HTERT RPE-1 (cell line): ENCODE measurements around the gene NLRC5.

Experiments used
- in situ Hi-C: fragments of 300-500 bp; cut with MboI; formaldehyde crosslinking; loops from 4 replicates; pipeline ENCODE4 v1.14.3; 2020; ENCODE audit warnings: low sequenced_read_pairs

Gene NLRC5

GRCh38 chr16:56988948-56989945 lies at the start of gene NLRC5:
NLRC5 (plus strand) TSS chr16:56989557; CDS start chr16:57020713, 31,156 bp downstream.
- in situ Hi-C loops = no loop called here

GRCh38 chr16:56939801-56940200 lies 49.6 kb upstream of the NLRC5 start:
- in situ Hi-C loops = no loop called here

- in situ Hi-C loops = no loop called here
Observed at GRCh38 chr16:56941092-56941491, 48.3 kb upstream of the NLRC5 start.

GRCh38 chr16:56941856-56942331 lies 47.5 kb upstream of the NLRC5 start:
- in situ Hi-C loops = no loop called here

GRCh38 chr16:56943761-56944375 lies 45.5 kb upstream of the NLRC5 start:
- in situ Hi-C loops = no loop called here

GRCh38 chr16:56944954-56945839 lies 44.2 kb upstream of the NLRC5 start:
- in situ Hi-C loops = no loop called here

GRCh38 chr16:56945847-56946527 lies 43.4 kb upstream of the NLRC5 start:
- in situ Hi-C loops = no loop called here

GRCh38 chr16:56946767-56947603 lies 42.4 kb upstream of the NLRC5 start:
- in situ Hi-C loops = no loop called here

GRCh38 chr16:56947604-56947995 lies 41.8 kb upstream of the NLRC5 start:
- in situ Hi-C loops = no loop called here

GRCh38 chr16:56948234-56948633 lies 41.1 kb upstream of the NLRC5 start:
- in situ Hi-C loops = no loop called here

- in situ Hi-C loops = no loop called here
Observed at GRCh38 chr16:56950051-56950450, 39.3 kb upstream of the NLRC5 start.

GRCh38 chr16:56950455-56950854 lies 38.9 kb upstream of the NLRC5 start:
- in situ Hi-C loops = no loop called here

GRCh38 chr16:56950881-56951771 lies 38.2 kb upstream of the NLRC5 start:
- in situ Hi-C loops = no loop called here

- in situ Hi-C loops = no loop called here
Observed at GRCh38 chr16:56953006-56953405, 36.4 kb upstream of the NLRC5 start.

GRCh38 chr16:56956076-56956475 lies 33.3 kb upstream of the NLRC5 start:
- in situ Hi-C loops = no loop called here

- in situ Hi-C loops = no loop called here
Observed at GRCh38 chr16:56956756-56957155, 32.6 kb upstream of the NLRC5 start.

- in situ Hi-C loops = no loop called here
Observed at GRCh38 chr16:56960681-56961281, 28.6 kb upstream of the NLRC5 start.

- in situ Hi-C loops = no loop called here
Observed at GRCh38 chr16:56961386-56961785, 28.0 kb upstream of the NLRC5 start.
